Activated CD4-positive, alpha-beta T cell treated with anti-CD3 and anti-CD28 coated beads, Interleukin-2, amount 50 U/mL, for 4 hours (primary cell): ENCODE results near the gene CD180.
A peak's percentile ranks its signal among the peaks of the same experiment; 100 is the strongest.

Experiments
- DNase-seq, 2 experiments: peaks; one replicate each; pipeline ENCODE4 v3.0.0-alpha.2; 2020

The CD180 gene

GRCh38 chr5:67156976-67157583 is 39.5 kb downstream of the CD180 start:
- peak; percentile 44 to 50 for DNase-seq

- DNase-seq, result no peak
These were observed 41.9 kb downstream of the CD180 start for GRCh38 chr5:67154556-67155206.

- no peak for DNase-seq
These were observed 43.3 kb downstream of the CD180 start for GRCh38 chr5:67153292-67153691.

- DNase-seq, result no peak
These were observed 44.2 kb downstream of the CD180 start for GRCh38 chr5:67152400-67152799.

- no peak for DNase-seq
These were observed 46.6 kb downstream of the CD180 start for GRCh38 chr5:67149951-67150523.

- DNase-seq, result no peak
These were observed 47.3 kb downstream of the CD180 start for GRCh38 chr5:67149057-67149950.

- no peak for DNase-seq
These were observed 48.8 kb downstream of the CD180 start for GRCh38 chr5:67147760-67148159.

GRCh38 chr5:67146981-67147380 is 49.6 kb downstream of the CD180 start:
- no peak for DNase-seq

GRCh38 chr5:67146574-67146973 is 50.0 kb downstream of the CD180 start:
- no peak for DNase-seq

GRCh38 chr5:67144183-67144639 is 52.4 kb downstream of the CD180 start:
- DNase-seq, result no peak

GRCh38 chr5:67143549-67143948 is 53.0 kb downstream of the CD180 start:
- no peak for DNase-seq

- no peak for DNase-seq
These were observed 53.8 kb downstream of the CD180 start for GRCh38 chr5:67142816-67143215.

GRCh38 chr5:67141644-67142043 is 55.0 kb downstream of the CD180 start:
- no peak for DNase-seq

- DNase-seq, result no peak
These were observed 56.2 kb downstream of the CD180 start for GRCh38 chr5:67140413-67140812.

- DNase-seq, result no peak
These were observed 57.6 kb downstream of the CD180 start for GRCh38 chr5:67139030-67139429.

- no peak for DNase-seq
These were observed 61.1 kb downstream of the CD180 start for GRCh38 chr5:67135381-67135984.

- no peak for DNase-seq
These were observed 62.8 kb downstream of the CD180 start for GRCh38 chr5:67133776-67134175.

- DNase-seq, result no peak
These were observed 63.4 kb downstream of the CD180 start for GRCh38 chr5:67133217-67133616.

GRCh38 chr5:67129768-67130167 is 66.8 kb downstream of the CD180 start:
- no peak for DNase-seq
